IgD-negative memory B cell (primary cell): Measurements from ENCODE around the gene FAM163A. TPM values are rescaled to one million over a fixed set of nuclear protein-coding genes. Genes with fewer than 3 reads are reported as not detected.

ENCODE experiments used
- H3K27ac Mint-ChIP-seq, 3 donors: one replicate each; pipeline ENCODE4 v1.8.0; 2020 to 2022; ENCODE audit warnings: mild to moderate bottlenecking in 3 of 3, mixed read lengths in 3 of 3, moderate library complexity in 1 of 3
- H3K27me3 Mint-ChIP-seq: one replicate; pipeline ENCODE4 v1.8.0; 2021; ENCODE audit warnings: mixed read lengths
- H3K36me3 Mint-ChIP-seq: one replicate; pipeline ENCODE4 v1.8.0; 2020; ENCODE audit warnings: mild to moderate bottlenecking, mixed read lengths
- H3K4me1 Mint-ChIP-seq, 3 donors: one replicate each; pipeline ENCODE4 v1.8.0; 2020 to 2022; ENCODE audit warnings: mixed read lengths in 3 of 3, mild to moderate bottlenecking in 1 of 3
- H3K4me3 Mint-ChIP-seq, 4 donors: one replicate each; pipeline ENCODE4 v1.8.0; 2020 to 2022; ENCODE audit warnings: mild to moderate bottlenecking in 4 of 4, mixed read lengths in 4 of 4, moderate library complexity in 3 of 4
- H3K9me3 Mint-ChIP-seq, 3 donors: one replicate each; pipeline ENCODE4 v1.8.0; 2020 to 2021; ENCODE audit warnings: mixed read lengths in 3 of 3, mild to moderate bottlenecking in 1 of 3
- polyA plus RNA-seq: library from polyadenylated mRNA; unstranded; fragments of 300-500 nt; fragmentation: Illumina TruSeq; gene quantifications from one replicate; pipeline ENCODE4 v1.2.3, GENCODE V29; 2021

The FAM163A gene
- polyA plus RNA-seq, 1 donor from 2014 or later, result not detected

GRCh38 chr1:179743679-179744400, 749 bp downstream of the FAM163A start:
- H3K4me3 Mint-ChIP-seq, result no peak overlapping the region

GRCh38 chr1:179744401-179745130, 1.5 kb downstream of the FAM163A start:
- H3K27ac Mint-ChIP-seq, result peak overlapping the region in 1 of 3 donors; percentile 31
- peaks cover 40% of the 10 kb centered on the region for H3K27me3 Mint-ChIP-seq
- H3K4me3 Mint-ChIP-seq, result no peak overlapping the region
- peaks cover 3 to 8% (median 6%) of the 10 kb centered on the region in 3 donors for H3K4me1 Mint-ChIP-seq
- peaks cover 0 to 14% (median 4%) of the 10 kb centered on the region in 3 donors for H3K9me3 Mint-ChIP-seq
- H3K36me3 Mint-ChIP-seq, result no peaks in the 10 kb centered on the region

More at GRCh38 chr1:179743679-179744400, 749 bp downstream of the FAM163A start:
- H3K36me3 Mint-ChIP-seq, result no peaks in the 10 kb centered on the region
- peaks cover 3 to 8% (median 6%) of the 10 kb centered on the region in 3 donors for H3K4me1 Mint-ChIP-seq
- H3K27ac Mint-ChIP-seq, result no peak overlapping the region
- peaks cover 0 to 14% (median 5%) of the 10 kb centered on the region in 3 donors for H3K9me3 Mint-ChIP-seq
- peaks cover 41% of the 10 kb centered on the region for H3K27me3 Mint-ChIP-seq

- H3K27ac Mint-ChIP-seq, result peak overlapping the region in 1 of 3 donors; percentile 31
- peaks cover 3 to 8% (median 6%) of the 10 kb centered on the region in 3 donors for H3K4me1 Mint-ChIP-seq
- H3K27me3 Mint-ChIP-seq, result peaks cover 38% of the 10 kb centered on the region
- H3K4me3 Mint-ChIP-seq, result peak overlapping the region in 1 of 4 donors; percentile 63
- peaks cover 0 to 14% (median 3%) of the 10 kb centered on the region in 3 donors for H3K9me3 Mint-ChIP-seq
- H3K36me3 Mint-ChIP-seq, result no peaks in the 10 kb centered on the region
Observed at GRCh38 chr1:179745131-179745611, 2.1 kb downstream of the FAM163A start.

GRCh38 chr1:179745743-179746142, 2.7 kb downstream of the FAM163A start:
- Mint-ChIP-seq H3K4me3 (no peak overlapping the region), H3K27me3 (peaks cover 38% of the 10 kb centered on the region), H3K9me3 (peaks cover 0 to 12% (median 3%) of the 10 kb centered on the region in 3 donors), H3K27ac (no peak overlapping the region), H3K4me1 (peaks cover 3 to 8% (median 6%) of the 10 kb centered on the region in 3 donors), H3K36me3 (peaks cover 2% of the 10 kb centered on the region)

GRCh38 chr1:179747611-179748010, 4.5 kb downstream of the FAM163A start:
- Mint-ChIP-seq H3K36me3 (peaks cover 2% of the 10 kb centered on the region), H3K4me1 (peaks cover 0 to 2% (median under 1%) of the 10 kb centered on the region in 3 donors), H3K27ac (no peak overlapping the region), H3K9me3 (peaks cover 0 to 4% (median 2%) of the 10 kb centered on the region in 3 donors), H3K27me3 (peaks cover 26% of the 10 kb centered on the region), H3K4me3 (no peak overlapping the region)

GRCh38 chr1:179748772-179749171, 5.7 kb downstream of the FAM163A start:
- Mint-ChIP-seq H3K27me3 (peaks cover 22% of the 10 kb centered on the region), H3K4me1 (peaks cover 0 to 1% (median 0%) of the 10 kb centered on the region in 3 donors)

GRCh38 chr1:179750630-179751029, 7.5 kb downstream of the FAM163A start:
- H3K27me3 Mint-ChIP-seq, result peaks cover 11% of the 10 kb centered on the region
- H3K36me3 Mint-ChIP-seq, result peaks cover 2% of the 10 kb centered on the region
- H3K4me3 Mint-ChIP-seq, result no peak overlapping the region
- no peaks in the 10 kb centered on the region for H3K4me1 Mint-ChIP-seq
- peaks cover 0 to 3% (median 2%) of the 10 kb centered on the region in 3 donors for H3K9me3 Mint-ChIP-seq
- H3K27ac Mint-ChIP-seq, result no peak overlapping the region

More at GRCh38 chr1:179748772-179749171, 5.7 kb downstream of the FAM163A start:
- Mint-ChIP-seq H3K4me3 (no peak overlapping the region), H3K36me3 (peaks cover 2% of the 10 kb centered on the region), H3K27ac (no peak overlapping the region), H3K9me3 (peaks cover 0 to 5% (median 2%) of the 10 kb centered on the region in 3 donors)

- peaks cover 0 to 3% (median 2%) of the 10 kb centered on the region in 3 donors for H3K9me3 Mint-ChIP-seq
- H3K27me3 Mint-ChIP-seq, result peaks cover 8% of the 10 kb centered on the region
- H3K4me1 Mint-ChIP-seq, result no peaks in the 10 kb centered on the region
- no peak overlapping the region for H3K4me3 Mint-ChIP-seq
- H3K36me3 Mint-ChIP-seq, result peaks cover 2% of the 10 kb centered on the region
- no peak overlapping the region for H3K27ac Mint-ChIP-seq
Observed at GRCh38 chr1:179753061-179753460, 10.0 kb downstream of the FAM163A start.

GRCh38 chr1:179754041-179754624, 11.0 kb downstream of the FAM163A start:
- peaks cover 9% of the 10 kb centered on the region for H3K27me3 Mint-ChIP-seq

GRCh38 chr1:179757933-179758332, 14.8 kb downstream of the FAM163A start:
- Mint-ChIP-seq H3K27me3 (peaks cover 6% of the 10 kb centered on the region), H3K27ac (no peak overlapping the region)

More at GRCh38 chr1:179754041-179754624, 11.0 kb downstream of the FAM163A start:
- no peak overlapping the region for H3K27ac Mint-ChIP-seq
- no peaks in the 10 kb centered on the region for H3K4me1 Mint-ChIP-seq
- H3K9me3 Mint-ChIP-seq, result peaks cover 0 to 2% (median 2%) of the 10 kb centered on the region in 3 donors
- H3K36me3 Mint-ChIP-seq, result peaks cover 2% of the 10 kb centered on the region
- H3K4me3 Mint-ChIP-seq, result no peak overlapping the region

GRCh38 chr1:179760521-179760920, 17.4 kb downstream of the FAM163A start:
- no peaks in the 10 kb centered on the region for H3K4me1 Mint-ChIP-seq
- H3K36me3 Mint-ChIP-seq, result no peaks in the 10 kb centered on the region
- H3K4me3 Mint-ChIP-seq, result no peak overlapping the region
- H3K27me3 Mint-ChIP-seq, result peaks cover 6% of the 10 kb centered on the region
- no peak overlapping the region for H3K27ac Mint-ChIP-seq
- H3K9me3 Mint-ChIP-seq, result no peaks in the 10 kb centered on the region

More at GRCh38 chr1:179757933-179758332, 14.8 kb downstream of the FAM163A start:
- H3K36me3 Mint-ChIP-seq, result no peaks in the 10 kb centered on the region
- no peaks in the 10 kb centered on the region for H3K4me1 Mint-ChIP-seq
- H3K9me3 Mint-ChIP-seq, result no peaks in the 10 kb centered on the region
- no peak overlapping the region for H3K4me3 Mint-ChIP-seq

GRCh38 chr1:179761296-179761695, 18.2 kb downstream of the FAM163A start:
- H3K4me3 Mint-ChIP-seq, result no peak overlapping the region
- H3K4me1 Mint-ChIP-seq, result no peaks in the 10 kb centered on the region
- no peak overlapping the region for H3K27ac Mint-ChIP-seq
- H3K27me3 Mint-ChIP-seq, result peaks cover 6% of the 10 kb centered on the region
- no peaks in the 10 kb centered on the region for H3K9me3 Mint-ChIP-seq
- no peaks in the 10 kb centered on the region for H3K36me3 Mint-ChIP-seq

GRCh38 chr1:179761846-179762640, 19.0 kb downstream of the FAM163A start:
- Mint-ChIP-seq H3K27ac (peak overlapping the region in 1 of 3 donors; percentile 48), H3K27me3 (peaks cover 6% of the 10 kb centered on the region), H3K9me3 (no peaks in the 10 kb centered on the region), H3K4me1 (no peaks in the 10 kb centered on the region), H3K36me3 (no peaks in the 10 kb centered on the region), H3K4me3 (no peak overlapping the region)

GRCh38 chr1:179767177-179767581, 24.1 kb downstream of the FAM163A start:
- Mint-ChIP-seq H3K4me3 (no peak overlapping the region), H3K9me3 (peaks cover 0 to 3% (median 0%) of the 10 kb centered on the region in 3 donors), H3K4me1 (no peaks in the 10 kb centered on the region), H3K27me3 (peaks cover 5% of the 10 kb centered on the region), H3K36me3 (no peaks in the 10 kb centered on the region), H3K27ac (no peak overlapping the region)
